Activated CD4-positive, alpha-beta T cell treated with anti-CD3 and anti-CD28 coated beads, Interleukin-2, amount 10 ng/mL, durations not matched to agents 24 days and 14 days (primary cell): Measurements from ENCODE around the gene GON7. TPM values are rescaled to one million over a fixed set of nuclear protein-coding genes. Genes with fewer than 3 reads are reported as not detected.

Source experiments
- DNase-seq: peaks from one replicate; pipeline ENCODE4 v3.0.0; 2022
- H3K27ac Mint-ChIP-seq: one replicate; pipeline ENCODE4 v1.8.0; 2022; ENCODE audit warnings: mild to moderate bottlenecking, mixed read lengths
- H3K27me3 Mint-ChIP-seq: one replicate; pipeline ENCODE4 v1.8.0; 2022; ENCODE audit warnings: mixed read lengths
- H3K36me3 Mint-ChIP-seq: one replicate; pipeline ENCODE4 v1.8.0; 2022; ENCODE audit warnings: low read depth, mild to moderate bottlenecking, mixed read lengths
- H3K4me1 Mint-ChIP-seq: one replicate; pipeline ENCODE4 v1.8.0; 2021; ENCODE audit warnings: mixed read lengths
- H3K4me3 Mint-ChIP-seq: one replicate; pipeline ENCODE4 v1.8.0; 2022; ENCODE audit warnings: mild to moderate bottlenecking, moderate library complexity, mixed read lengths
- H3K9me3 Mint-ChIP-seq: one replicate; pipeline ENCODE4 v1.8.0; 2021; ENCODE audit warnings: mixed read lengths
- intact Hi-C: fragments of 100-400 bp; cut with micrococcal nuclease; formaldehyde crosslinking; loops from one replicate; pipeline ENCODE4 v1.15.1; 2023
- total RNA-seq: library from RNA; stranded (reverse); gene quantifications from 2 replicates; pipeline ENCODE4 v1.2.3, GENCODE V29; 2022

Gene GON7
- total RNA-seq, 1 donor from 2014 or later: 16.3 TPM

DNA sequence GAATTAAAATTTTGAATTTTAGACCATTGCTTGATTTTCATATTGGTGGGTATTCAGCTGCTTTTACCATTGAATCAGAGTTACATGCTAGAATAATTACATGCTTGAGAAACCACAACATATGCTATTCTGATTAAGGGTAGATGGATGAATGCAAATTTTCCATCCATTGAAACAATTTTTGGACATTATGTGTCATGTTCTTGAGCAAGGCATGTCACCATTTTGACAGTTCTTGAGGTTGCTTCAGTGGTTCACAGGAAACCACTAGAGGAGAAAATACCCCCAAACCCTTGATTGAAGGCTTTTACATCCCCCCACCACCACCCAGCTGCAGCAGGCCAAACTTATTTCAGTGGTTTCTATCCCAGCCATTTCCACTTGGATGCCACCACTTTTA is 13.6 kb upstream of the GON7 start:
- H3K4me1 Mint-ChIP-seq: peaks cover 2% of the 10 kb centered on the region
- H3K27me3 Mint-ChIP-seq: no peaks in the 10 kb centered on the region
- DNase-seq: no peak
- intact Hi-C loops: no loop called here
- H3K27ac Mint-ChIP-seq: no peak overlapping the region
- no peak overlapping the region for H3K4me3 Mint-ChIP-seq
- H3K36me3 Mint-ChIP-seq: peaks cover 45% of the 10 kb centered on the region
- H3K9me3 Mint-ChIP-seq: no peaks in the 10 kb centered on the region

DNA sequence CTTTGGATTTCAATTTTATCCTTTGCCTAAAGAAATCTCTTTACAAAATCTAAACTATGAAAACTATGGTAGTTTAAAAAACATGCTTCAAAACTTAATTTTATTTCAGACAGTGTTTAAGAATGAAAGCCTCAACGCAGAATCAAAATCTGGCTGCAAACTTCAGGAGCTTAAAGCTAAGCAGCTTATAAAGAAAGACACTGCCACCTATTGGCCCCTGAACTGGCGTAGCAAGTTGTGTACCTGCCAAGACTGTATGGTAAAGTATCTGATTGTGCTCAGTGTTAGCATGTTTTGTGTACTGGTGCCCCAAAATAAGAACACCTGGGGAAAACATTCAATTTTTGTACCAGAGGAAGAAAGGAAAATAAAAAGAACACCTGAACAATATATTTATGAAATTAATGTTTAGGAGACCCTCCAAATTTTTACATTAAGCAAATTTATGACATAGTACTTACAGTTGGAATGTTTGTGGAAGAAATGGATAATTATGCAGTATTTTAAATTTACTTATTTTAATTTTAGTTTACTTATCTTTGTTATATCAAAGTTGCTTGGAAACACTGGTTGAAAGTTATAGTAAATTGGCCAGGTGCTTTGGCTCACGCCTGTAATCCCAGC is 12.3 kb upstream of the GON7 start:
- Mint-ChIP-seq H3K9me3 (no peaks in the 10 kb centered on the region), H3K36me3 (peaks cover 41% of the 10 kb centered on the region), H3K4me3 (no peak overlapping the region), H3K4me1 (peaks cover 2% of the 10 kb centered on the region), H3K27me3 (no peaks in the 10 kb centered on the region), H3K27ac (no peak overlapping the region)
- peak; percentile 83 for DNase-seq
- intact Hi-C loops: loop anchor here (1.0 to 2.0 kb wide), 2 partner anchors 106 to 266 kb away; no protein-coding TSS in a partner anchor

DNA sequence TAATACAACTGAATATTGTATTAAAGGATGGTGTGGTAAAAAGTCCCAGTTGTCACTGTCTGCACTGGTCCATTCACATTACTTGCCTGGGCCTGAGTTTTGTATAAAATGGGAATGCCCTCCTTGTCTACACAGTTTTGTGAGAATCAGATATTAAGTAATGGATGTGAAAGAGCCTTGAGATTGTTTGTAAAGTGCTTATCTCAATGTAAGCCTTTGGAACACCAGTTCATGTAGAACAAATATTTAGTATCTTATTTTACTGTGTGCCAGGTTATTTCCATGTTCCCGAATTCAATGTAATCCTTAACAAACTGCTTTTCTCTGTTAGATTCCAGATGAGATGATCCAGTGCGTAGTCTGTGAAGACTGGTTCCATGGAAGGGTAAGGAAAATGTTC is 7.7 kb upstream of the GON7 start:
- Mint-ChIP-seq H3K9me3 (no peaks in the 10 kb centered on the region), H3K27ac (no peak overlapping the region), H3K27me3 (no peaks in the 10 kb centered on the region), H3K36me3 (peaks cover 36% of the 10 kb centered on the region), H3K4me3 (no peak overlapping the region), H3K4me1 (peaks cover 11% of the 10 kb centered on the region)
- intact Hi-C loops: no loop called here
- DNase-seq: no peak

DNA sequence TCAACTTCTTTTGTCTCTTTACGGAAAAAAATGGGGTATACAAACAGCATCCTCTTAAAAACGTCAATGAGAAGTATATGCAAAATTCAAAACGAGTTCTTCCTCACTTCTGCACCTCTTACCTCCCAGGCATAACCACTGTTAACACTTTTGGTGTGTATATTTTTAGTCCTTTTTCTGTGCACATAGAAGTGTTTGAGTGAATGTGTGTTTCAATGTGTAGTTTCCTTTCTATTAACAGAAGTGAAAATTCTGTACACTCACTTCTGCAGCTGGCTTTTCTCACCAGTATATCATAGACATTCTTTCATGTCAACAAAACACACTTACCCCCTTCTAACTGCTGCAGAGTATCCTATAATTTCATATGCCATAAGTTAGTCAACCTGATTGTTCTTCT is 5.6 kb upstream of the GON7 start:
- H3K27me3 Mint-ChIP-seq: no peaks in the 10 kb centered on the region
- H3K4me3 Mint-ChIP-seq: no peak overlapping the region
- H3K4me1 Mint-ChIP-seq: peaks cover 22% of the 10 kb centered on the region
- intact Hi-C loops: no loop called here
- peaks cover 29% of the 10 kb centered on the region for H3K36me3 Mint-ChIP-seq
- no peak for DNase-seq
- no peaks in the 10 kb centered on the region for H3K9me3 Mint-ChIP-seq
- H3K27ac Mint-ChIP-seq: no peak overlapping the region

DNA sequence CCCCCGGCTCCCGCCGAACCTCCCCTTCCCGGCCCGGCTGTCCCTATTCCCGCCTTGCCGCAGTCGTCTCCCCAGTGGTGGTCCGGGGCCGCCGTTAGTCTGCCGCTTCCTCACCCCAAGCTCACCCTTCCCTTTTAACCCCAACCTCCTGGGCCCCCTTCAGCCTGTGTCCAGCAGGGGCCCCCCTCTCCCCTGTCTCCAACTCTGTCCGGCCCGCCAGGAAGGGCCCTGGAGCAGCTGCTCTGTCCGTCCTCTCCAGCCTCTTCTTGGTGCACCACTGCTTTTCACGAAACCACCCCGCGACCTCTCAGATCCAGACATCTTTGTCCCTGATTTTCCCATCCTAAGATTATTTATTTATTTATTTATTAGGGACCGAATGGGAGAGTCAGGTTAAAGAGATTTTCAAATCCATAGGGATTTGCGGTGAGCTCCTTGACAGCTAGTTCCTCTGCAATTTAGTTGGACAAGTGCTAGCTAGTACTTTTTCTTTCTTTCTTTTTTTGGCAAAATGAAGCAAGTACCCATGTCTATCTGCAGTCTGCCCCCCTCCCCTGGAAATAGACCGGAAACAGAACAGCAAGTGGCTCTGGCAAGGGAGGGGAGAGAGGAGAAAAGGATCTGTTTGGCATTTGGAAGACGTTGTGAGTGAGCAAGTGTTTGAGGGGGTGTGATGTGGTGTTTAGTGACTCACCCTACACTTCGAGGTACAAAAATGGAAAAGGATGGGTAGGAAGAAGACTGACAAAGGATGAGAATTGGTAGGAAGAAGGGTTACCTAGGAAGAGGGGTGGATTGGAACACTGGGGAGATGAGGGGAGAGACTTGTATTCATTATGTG is 823 bp upstream of the GON7 start:
- H3K9me3 Mint-ChIP-seq: no peaks in the 10 kb centered on the region

DNA sequence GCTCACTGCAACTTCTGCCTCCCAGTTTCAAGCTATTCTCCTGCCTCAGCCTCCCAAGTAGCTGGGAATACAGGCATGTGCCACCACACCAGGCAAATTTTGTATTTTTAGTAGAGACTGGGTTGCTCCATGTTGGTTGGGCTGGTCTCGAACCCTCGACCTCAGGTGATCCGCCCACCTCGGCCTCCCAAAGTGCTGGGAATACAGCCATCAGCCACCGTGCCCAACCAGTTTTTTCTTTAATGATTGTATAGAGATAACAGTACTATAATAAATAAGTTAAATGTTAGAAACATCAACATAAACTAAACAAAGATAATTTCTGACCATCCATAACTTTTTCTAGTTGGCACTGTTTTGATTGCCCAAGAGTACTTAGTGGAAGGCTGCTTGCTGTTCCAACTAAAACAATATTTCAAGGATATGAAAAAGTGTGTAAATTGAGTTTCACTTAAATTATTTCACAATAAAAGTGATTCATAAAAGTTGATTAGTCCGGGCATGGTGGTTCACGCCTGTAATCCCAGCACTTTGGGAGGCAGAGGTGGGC is 5.6 kb downstream of the GON7 start:
- intact Hi-C loops: no loop called here
- no peak overlapping the region for H3K4me3 Mint-ChIP-seq
- DNase-seq: no peak

More for the DNA sequence above, 823 bp upstream of the GON7 start:
- Mint-ChIP-seq H3K36me3 (peaks cover 21% of the 10 kb centered on the region), H3K4me1 (peaks cover 37% of the 10 kb centered on the region), H3K4me3 (peak overlapping the region; percentile 74), H3K27me3 (no peaks in the 10 kb centered on the region), H3K27ac (peak overlapping the region; percentile 97)
- intact Hi-C loops: loop anchor here (1.0 to 5.0 kb wide), 4 partner anchors 22 to 413 kb away; partner anchors contain the start of genes BTBD7, GOLGA5, ITPK1 and LYSET
- DNase-seq: peak; percentile 77

DNA sequence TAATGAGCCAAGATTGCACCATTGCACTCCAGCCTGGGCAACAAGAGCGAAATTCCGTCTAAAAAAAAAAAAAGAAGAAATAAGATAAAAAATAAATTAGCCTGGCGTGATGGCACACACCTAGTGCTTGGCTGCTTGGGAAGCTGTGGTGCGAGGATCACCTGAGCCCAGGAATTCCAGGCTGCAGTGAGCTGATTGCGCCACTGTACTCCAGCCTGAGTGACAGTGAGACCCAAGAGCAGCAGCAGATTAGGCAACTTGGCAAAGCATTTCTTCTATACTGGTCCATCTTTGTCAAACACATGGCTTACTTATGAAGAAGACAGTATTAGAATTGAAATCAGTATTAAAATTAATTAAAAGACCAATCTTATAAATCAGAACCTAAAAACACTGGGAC is 6.3 kb downstream of the GON7 start:
- intact Hi-C loops: no loop called here
- Mint-ChIP-seq H3K36me3 (peaks cover 11% of the 10 kb centered on the region), H3K4me1 (peaks cover 9% of the 10 kb centered on the region), H3K27me3 (no peaks in the 10 kb centered on the region), H3K27ac (no peak overlapping the region), H3K9me3 (no peaks in the 10 kb centered on the region), H3K4me3 (no peak overlapping the region)
- no peak for DNase-seq

More for the DNA sequence above, 5.6 kb downstream of the GON7 start:
- Mint-ChIP-seq H3K9me3 (no peaks in the 10 kb centered on the region), H3K27ac (no peak overlapping the region), H3K27me3 (no peaks in the 10 kb centered on the region), H3K4me1 (peaks cover 13% of the 10 kb centered on the region), H3K36me3 (peaks cover 11% of the 10 kb centered on the region)

DNA sequence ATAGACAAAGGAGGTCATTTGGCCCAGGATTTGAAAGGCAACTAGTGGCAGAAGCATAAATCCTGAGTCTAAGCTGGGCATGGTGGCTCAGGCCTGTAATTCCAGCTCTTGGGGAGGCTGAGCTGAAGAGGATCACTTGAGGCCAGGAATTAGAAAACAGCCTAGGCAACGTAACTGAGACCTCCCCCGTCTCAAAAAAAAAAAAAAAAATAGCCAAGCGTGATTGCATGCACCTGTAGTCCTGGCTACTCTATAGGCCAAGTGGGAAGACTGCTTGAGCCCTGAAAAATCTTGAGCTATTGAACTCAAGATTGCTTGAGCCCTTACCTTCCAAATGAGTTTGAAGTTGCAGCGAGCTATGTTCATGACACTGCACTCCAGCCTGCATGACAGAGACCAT is 7.8 kb downstream of the GON7 start:
- H3K27me3 Mint-ChIP-seq: no peaks in the 10 kb centered on the region
- intact Hi-C loops: no loop called here
- no peak for DNase-seq
- H3K9me3 Mint-ChIP-seq: no peaks in the 10 kb centered on the region
- H3K4me1 Mint-ChIP-seq: no peaks in the 10 kb centered on the region
- H3K4me3 Mint-ChIP-seq: no peak overlapping the region
- peaks cover 5% of the 10 kb centered on the region for H3K36me3 Mint-ChIP-seq
- no peak overlapping the region for H3K27ac Mint-ChIP-seq

DNA sequence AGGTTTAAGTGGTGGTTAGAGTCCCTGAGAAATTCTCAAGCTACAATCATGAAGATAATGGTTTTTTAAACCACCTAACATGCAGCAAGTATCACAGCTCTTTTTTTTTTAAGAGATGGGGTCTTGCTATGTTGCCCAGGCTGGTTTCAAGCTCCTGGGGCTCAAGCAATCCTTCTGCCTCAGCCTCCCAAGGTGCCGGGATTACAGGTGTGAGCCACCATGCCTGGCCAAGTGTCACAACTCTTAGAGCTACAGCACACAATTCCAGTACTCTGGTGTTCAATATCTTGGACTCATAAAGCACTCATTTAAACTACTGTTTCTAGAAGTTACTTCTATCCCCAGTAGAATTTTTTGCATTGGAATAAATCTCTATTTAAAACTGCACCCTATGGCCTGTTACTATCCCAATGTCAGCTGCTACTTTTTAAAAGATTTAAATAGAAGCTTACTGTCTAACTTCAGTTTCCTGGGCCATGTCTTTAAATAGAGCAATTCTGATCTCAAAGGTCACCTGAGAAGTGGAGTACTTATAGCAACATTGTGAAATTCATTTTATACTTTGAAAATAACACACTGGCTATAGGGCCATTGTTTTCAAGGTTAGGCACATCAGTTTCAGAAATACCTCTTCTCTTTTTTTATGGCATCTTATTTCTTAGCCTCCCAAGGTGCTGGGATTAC is 11.4 kb downstream of the GON7 start:
- DNase-seq: no peak

DNA sequence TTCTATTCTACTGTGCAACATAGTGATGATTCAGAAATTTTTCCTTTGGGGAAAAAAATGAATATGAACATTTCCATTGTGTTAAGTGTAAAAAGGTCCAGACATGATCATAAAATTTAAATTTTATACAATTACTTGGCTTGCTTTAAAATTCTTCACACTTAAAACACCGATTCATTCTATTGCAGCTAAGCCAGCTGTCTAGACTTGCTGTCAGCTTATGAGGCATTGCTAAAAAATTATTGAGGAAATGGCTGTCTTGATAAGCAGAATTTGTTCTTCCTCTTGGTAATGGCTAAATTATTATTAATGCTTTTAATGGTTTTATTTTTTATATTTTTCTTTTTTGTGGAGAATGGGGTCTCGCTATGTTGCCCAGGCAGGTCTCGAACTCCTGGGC is 19.9 kb downstream of the GON7 start:
- H3K36me3 Mint-ChIP-seq: peaks cover 22% of the 10 kb centered on the region
- no peak overlapping the region for H3K4me3 Mint-ChIP-seq
- peaks cover 25% of the 10 kb centered on the region for H3K4me1 Mint-ChIP-seq
- DNase-seq: no peak
- no peaks in the 10 kb centered on the region for H3K27me3 Mint-ChIP-seq
- no peak overlapping the region for H3K27ac Mint-ChIP-seq
- no peaks in the 10 kb centered on the region for H3K9me3 Mint-ChIP-seq
- intact Hi-C loops: no loop called here

More for the DNA sequence above, 11.4 kb downstream of the GON7 start:
- Mint-ChIP-seq H3K4me1 (no peaks in the 10 kb centered on the region), H3K9me3 (no peaks in the 10 kb centered on the region), H3K4me3 (no peak overlapping the region), H3K36me3 (peaks cover 5% of the 10 kb centered on the region), H3K27ac (no peak overlapping the region), H3K27me3 (no peaks in the 10 kb centered on the region)
- intact Hi-C loops: no loop called here

DNA sequence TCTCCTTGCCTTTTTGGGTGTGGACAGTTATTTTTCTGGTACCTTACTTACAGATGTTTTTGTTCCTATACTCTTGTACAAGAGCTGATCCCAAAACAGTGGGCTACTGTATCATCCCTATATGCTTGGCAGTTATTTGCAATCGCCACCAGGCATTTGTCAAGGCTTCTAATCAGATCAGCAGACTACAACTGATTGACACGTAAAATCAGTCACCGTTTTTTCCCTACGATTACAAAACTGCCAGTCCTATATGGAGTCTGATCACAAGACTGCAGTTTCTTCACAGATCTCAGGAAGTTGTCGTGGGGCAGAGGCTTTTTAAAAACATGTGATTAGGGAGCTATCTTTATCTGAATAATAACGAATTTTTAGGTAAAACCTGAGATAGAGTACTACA is 20.4 kb downstream of the GON7 start:
- Mint-ChIP-seq H3K9me3 (no peaks in the 10 kb centered on the region), H3K27me3 (no peaks in the 10 kb centered on the region), H3K4me3 (peak overlapping the region; percentile 47), H3K27ac (no peak overlapping the region), H3K36me3 (peaks cover 26% of the 10 kb centered on the region), H3K4me1 (peaks cover 27% of the 10 kb centered on the region)
- intact Hi-C loops: no loop called here
- DNase-seq: no peak

DNA sequence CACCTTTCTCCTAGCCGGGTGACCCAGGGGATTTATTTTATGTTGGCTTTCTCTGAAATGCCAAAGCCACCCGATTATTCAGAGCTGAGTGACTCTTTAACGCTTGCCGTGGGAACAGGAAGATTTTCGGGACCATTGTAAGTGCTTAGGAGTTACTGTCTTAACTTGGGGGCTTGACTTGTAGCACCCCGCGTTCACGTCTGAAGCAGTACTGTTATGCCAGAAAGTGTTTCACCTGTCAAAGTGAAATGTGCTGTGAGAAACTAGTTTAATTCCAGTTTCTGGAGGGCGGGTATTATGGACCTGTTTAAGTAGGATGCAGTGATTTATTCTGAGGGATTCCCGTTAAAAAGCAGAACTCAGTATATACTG is 21.5 kb downstream of the GON7 start:
- H3K4me1 Mint-ChIP-seq: peaks cover 27% of the 10 kb centered on the region
- H3K27me3 Mint-ChIP-seq: no peaks in the 10 kb centered on the region
- intact Hi-C loops: loop anchor here (1.0 to 2.0 kb wide), 2 partner anchors 22 to 71 kb away; partner anchors contain the start of genes GON7, ITPK1 and UBR7
- no peak for DNase-seq
- H3K36me3 Mint-ChIP-seq: peaks cover 26% of the 10 kb centered on the region
- peak overlapping the region; percentile 91 for H3K4me3 Mint-ChIP-seq
- no peaks in the 10 kb centered on the region for H3K9me3 Mint-ChIP-seq
- H3K27ac Mint-ChIP-seq: peak overlapping the region; percentile 88

DNA sequence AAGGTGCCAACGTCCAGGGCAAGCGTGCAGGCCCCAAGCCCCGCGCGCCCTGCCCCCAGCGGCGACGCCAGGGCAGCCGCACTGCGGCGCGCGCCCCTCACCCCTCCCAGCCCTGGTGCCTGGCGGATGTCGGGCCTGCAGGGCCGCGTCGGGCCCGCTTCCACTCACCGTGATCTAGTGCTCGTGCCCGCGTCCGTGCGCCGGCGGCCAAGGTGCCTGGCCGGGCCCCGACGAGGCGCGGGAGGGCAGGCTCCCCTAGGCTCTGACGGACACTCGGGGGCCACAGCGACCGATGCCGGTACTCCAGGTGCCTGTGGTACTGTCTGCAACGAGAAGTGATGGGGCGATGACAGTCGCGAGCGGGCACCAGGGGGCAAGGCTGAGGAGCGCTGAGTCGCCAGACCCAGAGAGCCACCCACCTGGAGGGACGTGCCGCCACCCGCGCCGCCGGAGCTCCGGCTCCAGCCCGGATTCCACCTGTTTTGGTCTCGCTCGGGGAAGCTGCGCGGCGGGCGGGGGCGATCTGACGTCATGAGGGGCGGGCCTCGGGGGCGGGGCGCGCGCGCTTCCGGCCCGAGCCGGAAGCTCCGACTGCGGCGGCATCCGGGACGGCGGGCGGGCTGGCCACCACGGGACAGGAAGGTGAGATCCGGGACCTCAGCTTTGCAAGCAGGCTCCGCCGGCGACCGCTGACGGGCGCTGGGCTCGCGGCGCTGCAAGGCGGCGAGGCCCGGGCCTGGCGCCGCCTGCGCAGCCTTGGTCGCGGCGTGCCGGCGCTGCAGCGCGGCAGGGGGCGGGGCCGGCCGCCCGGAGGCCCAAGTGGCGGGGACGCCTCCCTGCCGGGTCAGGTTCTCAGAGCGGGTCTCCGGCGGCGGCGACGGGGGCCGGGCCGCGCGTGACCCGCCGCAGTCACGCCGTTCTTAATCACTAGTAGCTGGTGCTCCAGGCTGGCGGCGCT is 22.2 kb downstream of the GON7 start, which contains the start of the genes LYSET and MOAP1:
Gene LYSET (plus strand): TSS at position 927 of the 958 bp plus-strand sequence. CDS start 89 bp downstream, outside the sequence.
Gene MOAP1 (minus strand): TSS at position 507 of the 958 bp plus-strand sequence. CDS start 655 bp downstream, outside the sequence.
- Mint-ChIP-seq H3K4me3 (peak within 1 kb of the TSS; percentile 95), H3K27me3 (no peaks in the 10 kb centered on the region)
- intact Hi-C loops: loop anchor here (1.0 to 2.0 kb wide), 2 partner anchors 23 to 70 kb away; partner anchors contain the start of genes GON7, ITPK1 and UBR7

More for the DNA sequence above, 22.2 kb downstream of the GON7 start, which contains the start of the genes LYSET and MOAP1:
- peak; percentile 96 for DNase-seq
- no peaks in the 10 kb centered on the region for H3K9me3 Mint-ChIP-seq
- peak within 1 kb of the TSS; percentile 90 for H3K27ac Mint-ChIP-seq
- peaks cover 24% of the 10 kb centered on the region for H3K36me3 Mint-ChIP-seq
- H3K4me1 Mint-ChIP-seq: peaks cover 27% of the 10 kb centered on the region
